Retina (tissue), 1 donor: ENCODE measurements around the gene SLC1A7.

Experiments used
- DNase-seq: peaks from one replicate; pipeline ENCODE4 v3.0.0-alpha.2; 2016

Gene SLC1A7

DNA sequence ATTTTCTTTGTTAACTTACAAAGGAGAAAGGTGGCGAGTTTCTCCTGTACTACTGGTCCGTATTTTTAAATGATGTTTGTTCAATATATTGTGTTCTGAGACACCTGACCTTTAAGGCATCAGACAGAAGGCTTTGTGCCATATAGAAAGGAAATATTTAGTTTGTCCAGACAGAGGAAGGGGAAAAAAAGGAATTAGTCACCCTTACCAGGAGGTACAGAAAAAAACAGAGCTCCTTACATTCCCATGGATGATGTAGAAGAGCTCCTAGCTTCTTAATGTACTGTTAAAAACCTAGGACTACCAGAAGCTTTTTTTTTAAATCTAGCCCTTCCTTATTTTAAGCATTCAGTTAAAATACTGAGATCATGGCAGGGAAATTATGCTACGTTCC, 92.9 kb downstream of the SLC1A7 start:
- DNase-seq: no peak

GRCh38 chr1:53048960-53049573, 93.4 kb downstream of the SLC1A7 start:
- DNase-seq: no peak

DNA sequence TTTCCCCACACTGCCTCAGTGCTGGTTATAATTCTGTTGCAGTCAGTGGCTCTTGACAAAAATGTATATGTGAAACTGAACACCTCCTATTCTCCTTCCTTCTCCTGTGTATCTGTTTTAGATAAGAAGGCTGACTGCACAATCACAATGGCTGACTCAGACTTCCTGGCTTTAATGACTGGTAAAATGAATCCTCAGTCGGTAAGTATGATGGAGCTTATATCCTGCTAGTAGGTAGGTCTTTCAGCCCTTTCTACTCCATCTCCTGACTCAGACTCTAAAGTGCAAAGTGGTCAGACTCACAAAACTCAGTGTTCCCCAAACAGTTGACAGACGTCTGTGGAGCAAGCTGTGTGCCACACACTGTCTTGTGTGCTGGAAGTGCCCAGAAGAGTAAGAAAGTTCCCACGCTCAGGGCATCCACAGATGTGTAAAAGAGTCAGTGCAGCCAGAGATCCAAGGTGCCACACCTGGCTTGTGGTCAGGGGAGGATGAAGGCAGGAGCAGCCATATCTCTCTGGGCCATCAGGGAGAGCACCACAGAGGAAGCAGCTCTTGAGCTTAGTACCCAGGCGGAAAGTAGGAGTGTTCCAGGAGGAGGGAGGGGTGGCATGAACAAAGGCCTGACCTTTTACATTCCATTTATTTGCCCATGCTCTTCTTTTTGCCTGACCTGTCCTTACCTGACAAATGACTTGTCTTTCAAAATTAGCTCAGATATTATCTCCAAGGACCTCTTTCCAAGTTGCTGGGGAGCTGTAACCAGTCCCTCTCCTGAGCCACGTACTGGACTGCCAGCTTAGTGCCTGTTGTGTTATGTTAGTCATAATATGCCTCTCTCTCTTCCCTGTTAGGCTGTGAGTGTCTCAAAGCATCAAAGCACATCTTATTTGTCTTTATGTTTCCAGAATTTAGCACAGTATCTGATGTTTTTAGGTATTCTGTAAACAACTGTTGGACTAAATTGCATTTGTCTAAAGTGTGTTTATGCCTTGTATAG, 94.4 kb downstream of the SLC1A7 start:
- no peak for DNase-seq

DNA sequence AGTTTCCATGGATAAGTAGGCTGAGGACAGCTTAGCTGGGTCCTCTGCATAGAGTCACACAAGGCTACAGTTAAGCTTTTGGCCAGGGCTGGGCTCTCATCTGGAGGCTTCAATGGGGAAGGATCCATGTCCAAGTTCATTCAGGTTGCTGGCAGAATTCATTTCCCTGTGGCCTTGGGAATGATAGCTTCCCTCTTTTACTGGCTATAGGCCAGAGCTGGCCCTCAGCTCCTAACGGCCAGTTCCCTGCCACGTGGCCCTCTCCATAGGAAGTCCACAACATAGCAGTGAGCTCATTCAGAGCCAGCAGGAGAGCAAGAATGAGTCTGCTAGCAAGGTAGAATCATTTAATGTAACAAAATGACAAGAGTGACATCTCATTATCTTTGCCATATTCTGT, 95.5 kb downstream of the SLC1A7 start:
- DNase-seq: no peak

DNA sequence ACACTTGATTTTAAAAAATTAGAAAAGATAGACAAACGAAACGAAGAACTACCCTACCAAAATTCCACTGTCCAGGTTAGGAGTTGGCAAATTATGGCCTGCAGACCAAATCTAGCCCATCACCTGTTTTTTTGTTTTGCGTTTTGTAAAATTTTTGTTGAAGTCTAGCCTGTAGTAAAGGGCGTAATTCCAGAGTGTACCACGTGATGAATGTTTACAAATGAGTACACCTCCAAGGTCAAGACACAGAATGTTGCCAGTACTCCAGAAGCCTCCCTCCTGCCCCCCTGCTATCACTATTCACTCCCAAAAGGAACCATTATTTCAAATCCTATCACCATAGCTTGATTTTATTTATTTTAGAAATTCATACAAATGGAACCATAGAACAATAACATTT, 97.5 kb downstream of the SLC1A7 start:
- DNase-seq: no peak

GRCh38 chr1:53043271-53043670, 99.2 kb downstream of the SLC1A7 start:
- DNase-seq: no peak

DNA sequence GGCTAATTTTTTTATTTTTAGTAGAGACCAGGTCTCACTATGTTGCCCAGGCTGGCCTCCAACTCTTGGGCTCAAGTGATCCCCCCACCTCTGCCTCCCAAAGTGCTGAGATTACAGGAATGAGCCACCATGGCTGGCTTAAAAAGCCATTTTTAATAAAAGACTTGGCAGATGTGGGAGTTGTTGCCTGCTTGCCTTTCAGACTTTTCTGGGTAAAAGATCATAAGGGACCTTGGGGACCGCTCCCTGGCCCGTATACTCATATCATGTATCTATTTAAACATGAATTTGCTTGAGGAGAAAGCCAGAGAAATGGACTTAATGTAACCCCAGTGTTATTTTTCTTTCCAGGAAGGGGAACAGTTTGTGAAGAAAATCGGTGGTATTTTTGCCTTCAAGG, 103.9 kb downstream of the SLC1A7 start:
- no peak for DNase-seq
